ENCODE measurements around the gene POU2AF3.

GRCh38 chr11:111308140-111308539 lies 9.8 kb downstream of the POU2AF3 start:
- TF ChIP-seq, protein P1, sequence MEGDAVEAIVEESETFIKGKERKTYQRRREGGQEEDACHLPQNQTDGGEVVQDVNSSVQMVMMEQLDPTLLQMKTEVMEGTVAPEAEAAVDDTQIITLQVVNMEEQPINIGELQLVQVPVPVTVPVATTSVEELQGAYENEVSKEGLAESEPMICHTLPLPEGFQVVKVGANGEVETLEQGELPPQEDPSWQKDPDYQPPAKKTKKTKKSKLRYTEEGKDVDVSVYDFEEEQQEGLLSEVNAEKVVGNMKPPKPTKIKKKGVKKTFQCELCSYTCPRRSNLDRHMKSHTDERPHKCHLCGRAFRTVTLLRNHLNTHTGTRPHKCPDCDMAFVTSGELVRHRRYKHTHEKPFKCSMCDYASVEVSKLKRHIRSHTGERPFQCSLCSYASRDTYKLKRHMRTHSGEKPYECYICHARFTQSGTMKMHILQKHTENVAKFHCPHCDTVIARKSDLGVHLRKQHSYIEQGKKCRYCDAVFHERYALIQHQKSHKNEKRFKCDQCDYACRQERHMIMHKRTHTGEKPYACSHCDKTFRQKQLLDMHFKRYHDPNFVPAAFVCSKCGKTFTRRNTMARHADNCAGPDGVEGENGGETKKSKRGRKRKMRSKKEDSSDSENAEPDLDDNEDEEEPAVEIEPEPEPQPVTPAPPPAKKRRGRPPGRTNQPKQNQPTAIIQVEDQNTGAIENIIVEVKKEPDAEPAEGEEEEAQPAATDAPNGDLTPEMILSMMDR (optimal IDR thresholded peaks at IDR 0.05 in 1 of 3, IDR thresholded peaks at IDR 0.05 in 1 of 3, conservative IDR thresholded peaks at IDR 0.05 in 1 of 3; ENCODE audit: extremely low read depth in 1 of 3, insufficient read depth in 2 of 3, low read length in 3 of 3), result no peak
- no peak for TF ChIP-seq EZH2 (IDR thresholded peaks at IDR 0.05; ENCODE audit: low read length)

Data from keratinocyte (primary cell).